HG03575 (cell line): ENCODE results near the gene CCBE1.
"Not testable (repeated sequence)": the region's sequence is repeated elsewhere in the genome, so short reads cannot be mapped to it uniquely, and the experiment has no call there.

Source experiments
- ATAC-seq: cut with Tn5 transposase; IDR thresholded peaks from one replicate; pipeline ENCODE4 v1.9.1; 2021; ENCODE audit not compliant: unreplicated experiment, insufficient number of reproducible peaks, low FRiP score; ENCODE audit errors: extremely low read depth

The CCBE1 gene

GRCh38 chr18:59690186-59690982 is 6.8 kb downstream of the CCBE1 start:
- ATAC-seq: no peak

GRCh38 chr18:59689756-59690155 is 7.5 kb downstream of the CCBE1 start:
- no peak for ATAC-seq

DNA sequence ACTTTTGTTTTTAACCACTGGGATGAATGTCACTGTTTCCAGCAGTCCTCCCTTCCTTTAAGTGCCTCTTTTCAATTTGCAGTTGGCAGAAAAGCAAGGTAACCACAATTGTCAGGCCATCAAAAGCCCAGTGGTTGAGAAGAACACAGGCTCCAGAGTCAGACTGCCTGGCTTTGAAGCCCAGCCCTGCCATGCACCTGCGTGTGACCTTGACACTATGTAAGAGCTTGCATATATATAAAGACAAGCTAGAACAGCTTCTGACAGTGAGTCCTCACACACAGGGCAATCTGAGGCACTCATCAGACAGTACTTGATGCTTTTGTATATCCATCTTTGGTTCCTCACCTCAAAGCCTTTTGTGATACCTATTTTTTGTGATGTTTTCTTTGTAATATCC is 11.0 kb downstream of the CCBE1 start:
- ATAC-seq: no peak

DNA sequence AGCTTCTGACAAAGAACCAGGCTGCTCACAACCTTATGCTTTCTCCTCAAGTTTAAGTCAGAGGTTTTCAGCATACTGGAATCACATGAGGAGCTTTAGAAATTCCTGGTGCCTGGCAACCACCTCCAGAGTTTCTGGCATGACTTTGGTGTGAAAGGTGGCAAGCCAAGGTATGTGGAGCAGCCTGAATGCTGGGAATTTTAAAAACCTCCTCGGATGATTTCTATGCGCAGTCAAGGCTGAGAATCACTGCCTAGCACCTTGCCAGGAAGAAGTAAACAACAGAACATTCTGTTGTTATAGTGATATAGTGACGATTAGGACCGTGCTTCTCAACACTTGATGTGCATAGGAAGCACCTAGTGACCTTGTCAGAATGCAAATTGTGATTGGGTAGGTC is 11.7 kb downstream of the CCBE1 start:
- ATAC-seq: no peak

DNA sequence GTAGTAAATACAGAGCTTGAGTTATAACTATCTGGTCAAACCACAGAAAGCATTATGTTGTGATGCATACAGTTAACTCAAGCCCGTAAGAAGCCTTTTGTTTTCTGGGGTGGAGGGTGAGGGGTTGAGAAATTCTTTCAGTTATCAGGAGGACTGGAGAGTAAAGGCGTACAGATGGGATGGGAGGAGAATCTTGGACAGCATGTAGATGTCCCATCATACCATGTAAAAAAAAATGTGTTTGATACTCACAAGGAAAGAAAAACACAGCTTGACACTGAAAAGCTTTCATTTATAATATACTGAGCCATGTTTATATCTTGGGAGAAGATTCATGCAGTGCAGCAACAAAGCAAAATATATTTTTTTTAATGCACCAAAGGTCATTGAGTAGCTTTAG is 12.4 kb downstream of the CCBE1 start:
- ATAC-seq: no peak

DNA sequence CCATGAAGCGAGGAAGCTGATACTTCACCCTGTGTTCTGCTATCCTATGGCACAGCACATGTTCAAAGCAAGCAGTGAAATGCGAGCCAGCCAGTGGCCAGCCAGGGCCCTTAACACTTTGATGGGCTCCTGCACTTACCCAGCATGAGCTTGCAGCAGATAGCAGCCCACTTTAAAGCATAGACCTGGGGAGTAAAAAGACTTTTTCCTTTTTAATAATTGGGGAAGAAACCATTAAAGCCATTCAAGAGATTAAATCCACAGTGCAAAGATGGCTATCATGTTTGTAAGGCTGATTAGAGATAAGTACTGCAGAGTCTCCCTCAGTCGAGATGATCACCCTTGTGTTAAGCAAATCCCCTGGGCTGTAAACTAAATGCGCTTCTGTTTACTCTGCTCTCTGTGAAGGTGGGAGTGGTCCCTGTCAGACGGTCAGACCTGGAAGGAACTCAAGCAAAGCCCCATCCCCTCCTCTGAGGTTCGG is 15.7 kb downstream of the CCBE1 start:
- no peak for ATAC-seq

DNA sequence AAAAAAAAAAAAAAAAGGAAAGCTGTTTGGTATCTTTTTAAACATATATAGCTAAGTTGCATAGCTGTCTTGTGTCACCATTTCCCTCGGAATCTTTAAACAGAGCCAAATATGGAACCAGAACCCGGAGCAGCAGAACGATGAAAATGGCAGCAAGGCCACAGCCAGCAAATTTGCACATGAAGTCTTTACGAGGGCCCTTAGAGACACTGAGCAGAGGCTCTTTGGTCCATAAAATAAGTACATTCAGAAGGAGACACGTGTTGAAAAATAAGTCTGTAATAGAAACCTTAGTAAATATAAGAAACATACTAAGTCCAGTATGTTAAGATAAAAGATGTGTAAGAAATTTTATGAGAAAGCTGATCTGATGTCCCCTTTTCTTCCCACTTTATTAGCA is 16.2 kb downstream of the CCBE1 start:
- ATAC-seq: no peak

- no peak for ATAC-seq
Measured at GRCh38 chr18:59675346-59675745, 21.9 kb downstream of the CCBE1 start.

- ATAC-seq: no peak
Measured at GRCh38 chr18:59674903-59675270, 22.3 kb downstream of the CCBE1 start.

GRCh38 chr18:59674186-59674902 is 22.9 kb downstream of the CCBE1 start:
- ATAC-seq: no peak

DNA sequence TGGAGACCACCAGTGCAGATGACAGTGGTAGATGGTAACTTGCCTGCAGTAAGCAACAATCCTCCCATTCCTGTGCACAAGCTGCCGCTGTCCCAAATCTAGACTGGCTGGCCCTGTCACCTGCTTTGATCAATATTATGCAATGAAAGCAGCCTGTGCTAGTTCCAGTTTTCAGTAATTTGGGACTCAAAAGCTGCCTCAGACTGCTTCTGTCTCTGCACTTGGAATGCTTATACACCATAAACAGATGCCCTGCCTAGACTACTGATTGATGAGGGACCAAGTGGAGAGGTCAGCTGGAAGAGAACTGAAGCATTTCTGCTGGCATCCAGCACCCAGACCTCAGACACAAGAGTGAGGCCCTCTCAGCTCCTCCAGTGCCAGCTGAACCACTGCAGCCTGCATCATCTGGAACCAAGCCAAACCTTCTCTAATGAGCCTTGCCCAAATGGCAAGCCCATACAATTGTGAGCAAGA is 24.9 kb downstream of the CCBE1 start:
- ATAC-seq: no peak

- no peak for ATAC-seq
Measured at GRCh38 chr18:59671551-59671950, 25.7 kb downstream of the CCBE1 start.

DNA sequence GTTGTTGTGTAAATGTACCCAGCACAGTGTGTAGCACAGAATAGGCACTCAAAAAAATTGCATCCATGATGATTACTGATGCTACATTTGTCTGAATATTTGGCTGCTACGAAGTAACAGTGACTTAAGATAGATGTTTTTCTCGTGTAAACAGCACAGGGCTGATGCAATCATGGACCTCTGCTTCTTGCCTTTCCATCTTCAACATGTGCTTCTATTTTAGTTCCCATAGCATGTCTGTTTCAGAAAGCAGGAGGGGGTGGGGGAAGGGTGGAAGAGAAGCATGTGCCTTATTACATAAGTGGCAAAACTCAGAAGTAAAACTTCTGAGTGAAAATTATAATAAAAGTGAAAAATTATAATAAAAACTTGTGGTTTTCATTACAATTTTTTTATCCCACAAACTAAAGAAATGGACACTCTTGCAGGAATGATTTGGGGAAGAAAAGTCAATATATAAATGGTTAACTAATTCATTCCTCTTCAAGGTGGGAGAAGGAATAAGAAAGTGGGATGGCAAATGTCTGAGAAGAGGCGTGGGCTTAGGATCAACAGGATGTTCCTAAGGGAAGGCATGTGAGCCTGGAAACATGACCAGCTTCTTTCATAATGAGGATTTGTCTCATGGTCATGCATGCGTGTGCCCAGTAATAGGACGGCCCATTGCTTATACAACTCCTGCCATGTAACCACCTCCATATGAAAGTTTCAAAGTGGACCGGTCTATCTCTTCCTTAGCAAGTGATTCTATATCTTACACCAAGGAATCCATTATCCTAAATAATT is 27.2 kb downstream of the CCBE1 start:
- no peak for ATAC-seq

- no peak for ATAC-seq
Measured at GRCh38 chr18:59667488-59667887, 29.7 kb downstream of the CCBE1 start.

GRCh38 chr18:59666007-59666402 is 31.2 kb downstream of the CCBE1 start:
- ATAC-seq: not testable (repeated sequence)

DNA sequence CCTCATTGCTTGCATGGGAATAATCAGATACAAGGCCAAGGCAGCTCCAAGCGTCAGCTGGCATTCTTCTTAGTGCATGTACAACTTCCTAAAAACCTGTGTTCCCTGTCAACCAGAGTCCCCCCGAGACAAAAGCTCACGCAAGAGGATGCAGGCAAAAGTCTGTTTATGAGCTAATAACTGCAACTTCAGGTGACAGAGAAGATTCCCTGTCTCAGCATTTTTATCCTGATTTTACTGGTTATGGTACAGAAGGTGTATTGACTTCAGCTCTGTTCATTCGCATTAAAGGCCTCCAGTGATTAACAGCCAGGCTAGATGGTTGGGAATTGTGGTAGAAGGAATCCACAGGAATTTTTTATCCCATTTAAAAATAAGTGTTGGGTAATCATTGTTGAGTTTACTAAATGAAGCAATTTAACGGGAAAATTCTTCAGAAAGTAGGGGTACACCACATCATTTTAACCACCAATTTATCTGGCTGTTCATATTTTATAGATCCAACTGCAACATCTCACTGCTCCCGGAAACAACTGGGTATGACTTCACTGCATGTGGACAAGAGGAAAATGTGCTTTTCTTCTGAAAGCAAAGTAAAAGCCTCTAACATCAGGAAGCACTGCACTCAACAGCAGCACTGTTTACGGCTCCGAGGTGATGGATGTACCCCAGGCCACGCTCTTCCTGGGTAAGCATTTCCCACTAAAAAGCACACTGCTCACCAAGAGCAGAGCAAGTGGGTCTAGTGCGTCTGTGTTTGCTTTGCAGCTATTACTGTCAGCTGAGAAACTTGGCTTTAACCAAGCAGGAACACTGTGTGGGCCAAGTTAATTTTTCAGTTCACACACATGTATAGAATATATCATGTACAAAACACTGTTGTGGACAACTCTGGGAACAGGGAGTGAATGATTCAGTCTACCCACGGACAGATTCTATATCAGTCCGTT is 31.9 kb downstream of the CCBE1 start:
- ATAC-seq: no peak

DNA sequence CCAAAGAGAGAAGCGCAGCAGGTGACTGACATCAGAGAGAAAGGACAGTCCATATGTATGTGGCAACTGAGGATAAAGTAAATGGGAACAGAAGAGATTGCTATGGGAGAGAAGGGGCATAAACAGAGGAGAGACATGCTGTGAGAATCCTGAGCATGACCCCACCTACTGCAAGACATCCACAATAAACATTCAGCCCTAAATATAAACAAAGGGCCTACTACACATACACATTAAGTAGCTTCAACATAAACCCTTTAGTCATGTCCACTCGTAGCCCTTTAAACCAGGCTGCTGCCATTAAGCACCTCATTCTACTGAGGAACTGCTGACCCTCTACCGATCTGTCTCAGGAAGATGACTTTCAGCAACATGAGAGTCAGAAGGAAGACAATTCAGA is 32.9 kb downstream of the CCBE1 start:
- ATAC-seq: no peak

DNA sequence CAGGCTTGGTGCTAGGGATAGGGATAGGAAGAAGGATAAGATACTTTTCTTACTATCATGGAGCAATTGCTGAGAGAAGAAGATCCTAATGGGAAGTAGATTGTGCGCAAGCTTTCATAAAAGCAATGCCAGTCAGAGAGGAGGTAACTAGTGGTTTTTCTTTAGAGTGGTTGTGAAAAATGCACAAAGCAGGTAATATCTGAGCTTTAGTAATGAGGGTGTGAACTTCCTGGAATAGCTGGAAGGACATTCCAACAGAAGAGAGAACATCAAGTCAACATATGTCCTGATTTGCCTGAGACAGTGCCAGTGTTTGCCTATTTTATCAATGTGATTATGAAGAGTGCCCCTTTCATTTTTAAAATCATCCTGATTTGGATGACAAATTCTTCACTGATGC is 34.1 kb downstream of the CCBE1 start:
- no peak for ATAC-seq
